Loucy (cell line): Measurements from ENCODE around the gene ITPK1.

Experiments
- EZH2phosphoT487 ChIP-seq: fragments of 200-600 bp; IDR thresholded peaks from 2 replicates; pipeline ENCODE4 v1.6.1; 2018; ENCODE audit warnings: antibody characterized with exemption, mild to moderate bottlenecking, moderate library complexity, borderline replicate concordance
- TF ChIP-seq, protein P1 (sequence below): fragments of 200-600 bp; sonication (generic); conservative IDR thresholded peaks from 2 replicates; pipeline ENCODE4 v1.5.1; 2014; ENCODE audit warnings: mild to moderate bottlenecking, antibody characterized with exemption, low read length

DNA sequence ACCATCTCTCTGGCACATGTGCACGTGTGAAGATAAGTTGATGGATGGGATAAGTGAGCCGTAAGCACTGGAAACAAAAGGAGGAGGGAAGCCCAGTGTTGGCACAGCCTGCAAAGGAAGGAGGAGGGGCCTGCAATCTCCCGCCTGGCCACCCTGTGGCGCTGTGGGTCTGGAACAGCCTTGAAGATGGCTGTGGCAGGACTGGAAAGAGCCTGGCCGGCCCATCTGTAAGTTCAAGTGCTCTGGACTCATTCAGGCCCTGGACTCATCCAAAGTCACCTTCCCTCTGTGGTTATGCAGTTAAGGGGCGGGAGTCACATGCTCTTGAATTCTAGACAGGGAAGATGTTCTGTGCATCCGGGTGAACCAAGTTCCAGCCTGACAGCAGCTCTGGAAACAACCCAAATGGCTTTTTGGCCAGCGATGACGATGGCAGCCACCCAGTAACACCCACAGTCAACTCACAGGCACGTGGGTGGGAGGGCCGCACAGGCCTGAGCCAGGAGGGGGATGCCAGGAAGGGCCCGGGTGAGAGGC is 142.4 kb downstream of the ITPK1 start:
- TF ChIP-seq, protein P1, sequence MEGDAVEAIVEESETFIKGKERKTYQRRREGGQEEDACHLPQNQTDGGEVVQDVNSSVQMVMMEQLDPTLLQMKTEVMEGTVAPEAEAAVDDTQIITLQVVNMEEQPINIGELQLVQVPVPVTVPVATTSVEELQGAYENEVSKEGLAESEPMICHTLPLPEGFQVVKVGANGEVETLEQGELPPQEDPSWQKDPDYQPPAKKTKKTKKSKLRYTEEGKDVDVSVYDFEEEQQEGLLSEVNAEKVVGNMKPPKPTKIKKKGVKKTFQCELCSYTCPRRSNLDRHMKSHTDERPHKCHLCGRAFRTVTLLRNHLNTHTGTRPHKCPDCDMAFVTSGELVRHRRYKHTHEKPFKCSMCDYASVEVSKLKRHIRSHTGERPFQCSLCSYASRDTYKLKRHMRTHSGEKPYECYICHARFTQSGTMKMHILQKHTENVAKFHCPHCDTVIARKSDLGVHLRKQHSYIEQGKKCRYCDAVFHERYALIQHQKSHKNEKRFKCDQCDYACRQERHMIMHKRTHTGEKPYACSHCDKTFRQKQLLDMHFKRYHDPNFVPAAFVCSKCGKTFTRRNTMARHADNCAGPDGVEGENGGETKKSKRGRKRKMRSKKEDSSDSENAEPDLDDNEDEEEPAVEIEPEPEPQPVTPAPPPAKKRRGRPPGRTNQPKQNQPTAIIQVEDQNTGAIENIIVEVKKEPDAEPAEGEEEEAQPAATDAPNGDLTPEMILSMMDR: peak; percentile 69
- TF ChIP-seq EZH2phosphoT487: no peak
